ENCODE results near the gene NABP1.

The NABP1 gene

DNA sequence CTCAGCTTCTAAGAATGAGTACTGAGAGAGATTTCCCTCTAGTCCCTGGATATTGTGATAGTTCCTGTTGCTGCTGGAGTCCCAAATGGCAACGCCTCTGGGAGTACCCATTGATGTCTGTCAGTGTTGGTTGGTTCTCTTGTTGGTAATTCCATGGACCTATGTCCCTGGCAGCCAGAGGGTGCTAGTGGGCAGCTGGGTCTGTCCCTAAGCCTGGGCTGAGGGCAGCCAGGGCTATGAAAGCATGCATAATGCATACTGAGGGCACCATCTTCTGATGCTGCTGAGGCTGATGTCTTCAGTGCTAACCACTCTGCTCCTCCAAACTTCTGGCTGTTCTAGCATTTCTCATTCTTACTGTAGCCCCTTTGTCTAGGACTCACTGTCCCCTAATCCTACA lies 35.9 kb downstream of the NABP1 start:
- DNase-seq = no peak

DNA sequence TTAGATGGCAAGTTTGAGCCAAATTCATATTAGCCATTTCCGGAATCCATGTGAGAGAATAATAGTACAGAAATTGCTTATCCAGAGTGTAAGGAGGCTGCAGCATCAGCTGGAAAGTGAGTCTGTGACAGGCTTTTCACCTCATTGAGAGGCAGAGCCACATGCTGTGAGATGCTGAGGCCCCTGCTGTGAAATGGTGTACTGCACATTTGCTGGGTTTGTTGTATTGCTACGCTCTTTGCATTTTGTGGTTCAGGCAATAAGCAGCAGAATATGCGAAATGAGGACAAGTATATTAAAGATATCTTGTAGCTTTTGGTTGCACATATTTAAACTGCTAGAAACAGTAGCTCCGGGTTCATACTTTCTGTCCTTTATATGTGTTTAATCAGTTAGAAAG lies 37.0 kb downstream of the NABP1 start:
- DNase-seq = no peak

DNA sequence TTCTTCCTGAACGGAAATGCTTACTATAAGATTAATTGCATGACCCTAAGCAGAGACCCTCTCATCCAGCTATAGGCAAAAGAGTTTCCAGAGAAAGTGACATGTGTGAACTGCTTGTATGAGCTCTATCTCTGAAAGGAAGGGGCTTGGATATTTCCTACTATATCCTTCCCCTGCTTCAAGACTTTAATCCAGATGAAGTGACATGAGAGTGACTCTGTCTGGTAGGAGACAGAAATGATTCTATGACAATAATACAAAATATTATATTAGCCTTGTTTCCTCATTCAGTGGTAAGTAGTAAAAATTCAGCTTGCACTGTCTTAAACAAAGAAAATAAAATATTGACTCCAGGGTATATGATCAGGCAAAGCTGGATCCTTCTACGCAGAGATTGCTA lies 37.5 kb downstream of the NABP1 start:
- DNase-seq = no peak

DNA sequence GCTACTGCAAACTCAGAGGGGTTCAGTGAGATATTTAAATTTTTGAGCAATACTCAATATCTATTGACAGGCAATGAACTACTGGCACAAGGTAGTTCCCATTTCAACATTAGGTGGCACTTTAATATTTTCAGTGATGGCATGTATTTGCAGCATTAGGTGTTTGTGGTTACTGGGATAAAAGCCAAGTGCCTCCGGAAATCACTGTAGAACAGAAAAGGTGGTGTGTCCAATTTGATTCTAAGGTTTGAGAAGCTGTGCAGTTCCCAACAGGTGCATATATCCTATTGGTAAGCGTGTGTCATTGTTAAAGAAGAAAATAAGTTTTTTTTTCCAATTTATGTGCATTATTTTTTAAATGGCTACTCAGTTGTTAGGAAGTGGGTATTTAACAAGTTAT lies 41.3 kb downstream of the NABP1 start:
- DNase-seq = no peak

DNA sequence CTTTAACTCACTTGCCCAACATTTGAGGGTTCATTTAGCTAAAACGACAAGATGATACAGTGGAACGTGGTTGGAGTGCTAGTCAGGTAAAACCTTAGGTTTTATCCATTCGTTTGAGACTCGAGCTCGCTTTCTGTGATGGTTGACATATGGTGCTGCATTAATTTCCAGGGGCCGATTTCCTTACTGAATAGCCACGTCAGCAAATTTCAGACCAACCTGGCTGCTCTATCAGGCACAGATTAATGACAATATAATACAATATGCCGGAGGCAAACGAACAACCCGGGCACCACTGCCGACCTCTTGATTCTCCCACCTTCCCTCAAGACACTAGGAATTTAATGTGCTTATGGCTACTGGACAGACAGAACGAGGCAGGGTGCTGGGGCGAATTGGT lies 42.0 kb downstream of the NABP1 start:
- DNase-seq = no peak

DNA sequence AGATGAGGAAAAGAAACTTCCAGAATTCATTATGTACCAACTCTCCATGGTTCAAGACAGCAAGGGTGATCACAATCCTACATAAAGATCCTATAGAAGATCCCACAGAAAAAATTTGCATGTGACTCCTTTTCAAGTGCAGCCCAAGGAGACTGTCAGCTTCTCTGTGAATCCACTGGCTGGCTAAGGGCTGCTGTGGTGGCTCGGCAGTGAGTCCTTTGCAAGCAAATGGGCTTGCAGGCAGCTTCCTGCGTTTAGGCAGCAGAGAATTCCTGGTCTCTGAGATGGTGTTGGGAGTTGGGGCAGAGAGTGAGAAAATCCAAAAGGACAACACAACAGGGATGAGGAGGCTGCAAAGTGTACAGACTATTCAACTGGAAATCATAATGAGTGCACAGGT lies 43.4 kb downstream of the NABP1 start:
- DNase-seq = no peak

DNA sequence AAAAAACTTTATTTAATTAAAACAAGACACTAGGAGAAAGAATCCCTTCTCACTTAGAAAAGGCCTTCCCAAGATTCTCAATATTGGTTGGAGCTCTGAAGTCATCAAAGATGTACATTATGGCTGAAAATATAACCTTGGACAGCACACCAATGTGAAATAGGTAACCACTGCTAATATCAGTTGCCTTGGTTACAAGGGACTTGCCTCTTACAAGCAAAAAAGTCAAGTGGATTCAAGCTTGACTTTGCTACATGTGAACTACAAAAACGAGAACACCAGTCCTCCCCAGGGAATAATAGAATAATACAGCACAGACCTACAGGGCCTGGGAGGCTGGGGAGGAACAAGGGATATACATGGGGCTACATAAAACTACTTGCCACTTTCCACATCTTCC lies 46.1 kb downstream of the NABP1 start:
- no peak for DNase-seq

DNA sequence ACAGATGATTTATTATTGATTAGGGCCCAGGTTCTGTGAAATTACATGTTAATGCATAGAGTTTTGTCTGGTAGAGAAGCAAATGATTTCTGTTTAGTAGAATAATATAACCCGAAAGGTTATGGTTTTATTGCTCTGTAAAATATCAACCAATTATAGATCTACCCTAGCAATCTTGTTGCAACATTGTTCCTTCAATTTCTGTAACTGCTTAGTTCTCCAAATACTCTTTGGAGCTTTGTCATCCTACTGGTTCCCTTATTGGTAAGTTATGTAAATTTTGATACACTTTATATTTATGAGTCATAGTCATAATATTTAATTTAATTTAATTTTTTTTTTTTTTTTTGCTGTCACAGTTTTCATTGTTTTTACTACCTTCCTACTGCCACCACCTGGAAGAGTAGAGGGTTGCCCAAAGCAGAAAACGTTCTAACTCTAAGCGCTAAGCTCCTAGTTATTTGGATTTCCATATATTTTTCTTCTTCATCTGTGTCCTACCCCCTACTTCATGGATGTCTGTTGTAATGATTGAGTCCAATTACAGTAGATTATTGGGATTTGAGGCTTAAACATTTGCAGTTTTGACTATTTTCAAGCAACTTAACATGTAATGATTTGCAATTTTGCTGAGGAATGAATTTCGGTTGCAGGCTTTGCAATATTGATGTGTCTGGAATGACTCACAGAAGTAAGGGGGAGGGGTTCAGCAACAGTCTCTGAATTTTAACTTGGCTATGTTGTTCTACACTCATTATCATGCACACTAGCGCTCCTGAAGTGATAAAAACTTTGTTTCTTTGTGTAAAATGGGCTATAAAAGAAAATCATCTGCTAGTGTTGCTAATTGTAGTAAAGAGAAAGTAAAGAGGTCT lies 51.1 kb downstream of the NABP1 start:
- DNase-seq = no peak

DNA sequence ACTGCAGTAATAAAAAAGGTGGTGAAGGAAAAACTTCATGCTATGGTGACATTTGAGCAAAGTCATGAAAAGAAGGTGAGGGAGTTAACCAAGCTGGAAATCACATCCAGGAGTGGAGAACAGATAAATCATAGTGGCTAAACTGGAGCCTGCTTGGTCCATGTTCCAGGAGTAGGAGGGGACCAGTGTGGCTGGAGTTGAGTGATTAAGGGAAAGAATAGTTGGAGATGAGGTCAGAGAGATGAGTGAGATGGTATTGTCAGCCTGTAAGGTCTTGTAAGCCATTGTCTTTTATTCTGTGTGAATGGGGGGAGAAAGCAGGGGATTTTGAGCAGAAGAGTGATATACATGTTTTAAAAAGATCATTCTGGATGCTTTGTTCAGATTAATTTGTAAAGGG lies 52.3 kb downstream of the NABP1 start:
- DNase-seq = no peak

Measured in activated T-cell treated with anti-CD3 and anti-CD28 coated beads for 4 hours (primary cell).